Measurements from ENCODE around the gene SLC44A3.

GRCh38 chr1:94856004-94856403, 35.8 kb downstream of the SLC44A3 start:
- TF ChIP-seq KLF10 (CRISPR knock-in tag; IDR thresholded peaks at IDR 0.05) (no peak), MTF1 (CRISPR knock-in tag; IDR thresholded peaks at IDR 0.05; ENCODE audit: borderline replicate concordance) (no peak), TAF1 (IDR thresholded peaks at IDR 0.05; ENCODE audit: control insufficient read depth, extremely low read depth, insufficient read depth, low read length, severe bottlenecking) (no peak), TARDBP (IDR thresholded peaks at IDR 0.05) (no peak), TCF7 (IDR thresholded peaks at IDR 0.05; ENCODE audit: borderline replicate concordance) (no peak), FOXA1 (IDR thresholded peaks at IDR 0.05; ENCODE audit: borderline replicate concordance) (no peak), REST (IDR thresholded peaks at IDR 0.05; ENCODE audit: borderline replicate concordance) (no peak), REST (CRISPR knock-in tag; IDR thresholded peaks at IDR 0.05; ENCODE audit: low read depth) (no peak), NBN (IDR thresholded peaks at IDR 0.05; ENCODE audit: low read depth) (no peak)

All from K562 (cell line).